ENCODE data around the gene RASA2. TPM values are rescaled to one million over a fixed set of nuclear protein-coding genes. Genes with fewer than 3 reads are reported as not detected.
A peak's percentile ranks its signal among the peaks of the same experiment; 100 is the strongest.
"Not testable (repeated sequence)": the region's sequence is repeated elsewhere in the genome, so short reads cannot be mapped to it uniquely, and the experiment has no call there.

RASA2 gene
- polyA plus RNA-seq, 12 donors = 7.5 to 19.4 (median 12.8) TPM; not detected in 1

DNA sequence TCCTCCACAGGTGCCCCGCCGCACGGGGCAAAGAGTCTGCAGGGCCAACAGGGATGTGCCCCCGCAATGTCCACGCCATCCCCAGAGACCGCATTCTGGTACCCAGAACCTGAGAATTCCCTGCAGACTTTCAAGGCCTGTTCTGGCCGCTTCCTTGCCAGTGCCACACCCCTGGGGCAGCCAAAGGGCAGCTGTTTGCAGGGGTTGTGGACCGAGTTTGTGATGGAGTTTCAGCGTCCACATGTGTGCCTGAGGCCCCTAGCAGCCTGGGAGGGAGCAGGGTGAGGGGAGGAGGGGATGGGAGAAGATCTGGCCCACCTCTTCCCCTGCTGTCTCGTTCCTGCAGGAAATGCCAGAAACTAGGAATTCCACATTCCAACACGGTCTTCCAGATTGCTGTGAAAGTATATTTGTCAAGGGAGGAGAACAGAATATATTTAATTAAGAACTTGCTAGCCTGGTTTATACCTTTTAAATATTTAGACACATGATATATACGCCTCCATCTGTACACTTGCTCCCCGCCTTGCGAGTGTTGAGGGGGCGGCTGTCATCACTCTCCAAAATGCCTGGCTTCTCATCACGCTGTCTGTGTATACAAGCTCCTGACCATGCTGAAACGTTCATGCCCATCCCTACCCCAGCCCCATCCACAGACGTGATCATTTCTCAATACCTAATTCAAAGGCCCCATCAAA, 31.1 kb upstream of the RASA2 start:
- no peak for DNase-seq

DNA sequence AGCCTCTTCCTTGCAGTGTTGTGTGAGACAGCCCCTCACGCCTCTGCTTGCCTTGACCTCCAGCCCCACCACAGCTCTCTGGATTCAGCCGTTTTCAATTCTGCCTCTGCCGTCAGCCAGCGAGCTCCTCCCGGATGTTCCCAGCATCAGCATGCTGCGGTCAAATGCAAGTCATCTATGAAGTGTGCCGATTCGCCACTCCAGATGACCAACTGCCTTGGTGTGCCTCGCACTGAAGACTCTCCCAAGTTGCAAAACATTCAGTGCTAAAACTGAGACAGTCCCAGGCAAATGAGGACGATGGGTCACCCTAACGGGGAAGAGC, 30.6 kb upstream of the RASA2 start:
- DNase-seq = peak; percentile 14

- DNase-seq = no peak
These were observed 29.1 kb upstream of the RASA2 start for GRCh38 chr3:141457624-141458236.

GRCh38 chr3:141459008-141459407, 27.8 kb upstream of the RASA2 start:
- no peak for DNase-seq

DNA sequence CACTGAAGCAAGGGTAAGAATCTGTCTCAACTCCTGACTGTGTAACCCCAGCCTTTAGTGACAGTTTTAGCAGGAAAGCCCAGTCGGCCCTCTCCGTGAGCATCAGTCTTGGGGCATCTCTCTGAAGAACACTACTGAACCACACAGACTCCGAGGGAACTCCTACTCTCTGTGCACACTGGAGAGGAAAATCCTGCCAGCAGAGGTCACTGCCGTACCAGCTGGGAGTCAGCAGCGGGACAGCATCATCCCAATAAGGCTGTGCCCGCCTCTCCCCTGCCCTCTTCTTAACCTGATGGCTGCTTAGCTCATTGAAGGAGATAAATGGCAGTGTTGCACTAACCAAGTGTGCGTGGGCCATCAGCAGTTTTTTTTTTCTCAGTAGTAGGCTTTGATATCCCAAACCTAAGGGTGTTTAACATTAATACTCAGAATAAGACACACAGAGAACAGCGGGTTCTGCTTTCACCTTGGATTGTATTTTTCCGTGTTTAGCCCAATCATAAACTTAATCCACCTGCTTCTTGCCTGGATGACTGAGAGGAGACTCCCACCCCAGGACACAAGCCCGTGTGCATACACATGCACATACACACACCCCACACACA, 26.6 kb upstream of the RASA2 start:
- DNase-seq = peak; percentile 84

- DNase-seq = no peak
These were observed 24.5 kb upstream of the RASA2 start for GRCh38 chr3:141462176-141462859.

DNA sequence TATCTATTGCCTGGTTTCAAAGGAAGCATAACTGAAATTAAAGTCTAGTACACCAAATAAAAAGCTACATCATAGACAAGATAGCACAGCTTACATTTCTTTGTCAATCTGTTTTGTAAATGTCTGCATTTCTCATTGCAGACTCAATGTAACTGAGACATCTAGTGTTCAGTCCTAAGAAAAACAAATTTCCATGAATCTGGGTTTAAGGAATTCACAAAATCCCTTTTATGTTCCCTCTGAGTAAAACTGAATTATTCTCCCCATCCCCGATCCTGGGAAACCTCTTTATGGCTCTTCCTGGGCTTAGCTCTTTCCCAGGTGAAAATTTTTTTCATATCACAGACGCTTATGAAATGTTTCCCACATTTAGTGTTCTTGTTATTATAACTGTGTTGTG, 21.6 kb upstream of the RASA2 start:
- no peak for DNase-seq

GRCh38 chr3:141466633-141467169, 20.1 kb upstream of the RASA2 start:
- DNase-seq = no peak

- DNase-seq = no peak
These were observed 17.1 kb upstream of the RASA2 start for GRCh38 chr3:141469720-141470119.

DNA sequence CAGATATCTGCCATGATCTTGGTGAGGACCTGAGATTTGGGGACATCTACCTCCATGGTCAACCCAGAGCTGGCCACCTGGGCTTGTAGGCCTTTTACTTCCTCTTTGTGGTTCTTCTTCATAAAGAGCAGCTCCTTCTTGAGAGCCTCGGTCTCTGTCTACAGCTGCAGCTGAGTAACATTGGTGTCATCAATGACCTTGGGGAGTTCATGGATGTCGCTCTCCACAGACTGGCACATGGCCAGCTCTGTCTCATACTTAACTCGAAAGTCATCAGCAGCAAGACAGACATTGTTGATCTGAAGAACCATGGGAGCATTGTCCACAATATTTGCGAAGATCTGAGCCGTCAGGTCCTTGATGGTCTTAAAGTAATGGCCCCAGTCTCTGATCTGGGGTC, 15.7 kb upstream of the RASA2 start:
- no peak for DNase-seq

DNA sequence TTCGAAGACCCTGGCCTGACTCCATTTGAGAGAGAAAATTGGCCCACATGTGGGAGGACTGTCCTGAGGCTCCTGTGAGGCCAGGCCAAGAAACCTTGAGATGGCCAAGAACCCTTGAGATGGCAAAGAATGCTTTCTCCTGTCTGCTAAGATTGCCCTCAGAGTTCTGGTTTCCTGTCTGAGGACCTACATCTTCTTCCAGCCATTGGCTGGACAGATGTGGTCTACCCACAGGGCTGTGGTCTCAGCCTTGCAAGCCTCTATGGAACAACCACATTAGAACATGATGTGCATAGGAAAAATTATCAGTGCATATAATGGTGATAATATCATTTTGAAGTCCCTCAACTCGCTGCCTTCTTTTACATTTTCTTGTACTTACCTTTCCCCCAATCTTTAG, 10.8 kb upstream of the RASA2 start:
- DNase-seq = no peak

DNA sequence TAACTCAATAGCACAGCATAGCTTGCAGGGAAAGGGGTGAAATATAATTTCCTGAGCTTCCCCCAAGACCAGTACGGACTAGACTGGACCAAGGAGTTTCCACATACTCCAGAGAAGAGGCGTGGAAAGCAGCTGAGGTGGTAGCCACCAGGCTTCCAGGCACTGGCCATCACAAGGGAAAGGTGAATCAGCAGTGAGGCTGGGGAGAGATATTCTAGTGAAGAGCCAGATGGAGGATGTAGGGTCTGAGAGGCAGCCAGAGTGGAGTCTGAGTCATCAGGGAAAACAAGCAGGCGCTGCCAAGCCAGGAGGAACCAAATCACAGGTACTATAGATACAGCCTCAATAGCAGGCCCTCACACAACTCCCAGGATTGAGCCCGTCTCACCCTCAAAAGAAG, 9.6 kb upstream of the RASA2 start:
- no peak for DNase-seq

- DNase-seq = no peak
These were observed 8.7 kb upstream of the RASA2 start for GRCh38 chr3:141478139-141478538.

GRCh38 chr3:141478840-141479239, 8.0 kb upstream of the RASA2 start:
- DNase-seq = not testable (repeated sequence)

- DNase-seq = no peak
These were observed 4.4 kb upstream of the RASA2 start for GRCh38 chr3:141482245-141482922.

DNA sequence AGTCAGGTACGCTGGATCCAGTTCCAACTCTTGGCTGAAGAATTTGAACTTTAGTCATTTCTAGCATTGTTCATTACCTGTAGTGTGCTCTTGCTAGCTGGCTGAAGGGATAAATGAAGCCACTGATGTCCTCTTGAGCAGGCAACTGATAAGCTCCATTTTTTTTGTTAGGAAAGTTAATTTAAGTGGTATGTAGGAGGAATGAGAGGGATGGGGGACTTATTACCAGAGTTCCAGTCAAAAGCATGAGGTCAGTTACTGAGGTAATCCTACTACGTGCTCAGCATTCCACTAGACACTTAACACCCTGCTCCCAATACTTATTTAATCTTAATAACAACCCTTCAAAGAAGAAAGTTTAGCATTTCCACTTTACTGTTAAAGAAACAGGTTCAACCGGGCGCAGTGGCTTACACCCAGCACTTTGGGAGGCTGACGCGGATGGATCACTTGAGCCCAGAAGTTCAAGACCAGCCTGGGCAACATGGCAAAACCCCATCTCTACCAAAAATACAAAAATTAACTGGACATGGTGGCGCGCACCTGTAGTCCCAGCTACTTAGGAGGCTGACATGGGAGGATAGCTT, 2.0 kb upstream of the RASA2 start:
- no peak for DNase-seq

GRCh38 chr3:141485641-141486495, 959 bp upstream of the RASA2 start:
- DNase-seq = no peak

DNA sequence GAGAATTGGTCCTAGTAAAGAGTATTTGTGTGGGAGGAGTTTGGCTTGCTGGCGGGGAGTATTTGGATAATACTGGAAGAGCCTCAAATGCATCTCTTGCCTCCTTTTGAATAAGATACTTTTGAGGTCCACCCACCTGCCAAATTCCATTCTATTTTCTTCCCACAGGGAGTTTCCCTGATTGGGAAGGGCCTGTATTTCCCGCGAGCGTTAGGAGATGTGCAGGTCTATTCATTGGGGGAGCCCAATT, 406 bp upstream of the RASA2 start:
- peak; percentile 46 for DNase-seq

GRCh38 chr3:141487521-141488252, 860 bp downstream of the RASA2 start:
- DNase-seq = peak; percentile 48

DNA sequence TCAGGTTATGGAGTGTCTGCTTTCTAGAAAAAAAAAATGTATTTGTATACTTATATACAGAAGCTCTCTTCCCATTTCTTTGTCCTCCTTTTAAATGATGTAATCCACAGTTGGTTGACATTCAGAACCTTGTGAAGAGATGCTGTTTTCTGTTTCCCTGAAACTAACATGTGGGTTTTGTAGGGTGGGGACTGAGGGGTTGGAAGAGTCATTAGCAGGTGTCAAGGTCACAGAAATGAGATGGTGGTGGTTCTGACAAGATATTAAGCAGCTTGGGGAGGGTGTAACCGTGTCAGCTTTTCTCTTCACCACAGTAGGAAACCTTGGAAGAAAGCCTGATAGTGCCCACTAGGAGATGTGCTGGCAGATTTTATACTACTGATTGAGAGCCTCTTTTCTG, 2.4 kb downstream of the RASA2 start:
- DNase-seq = no peak

Data from muscle of arm (tissue), 12 donors.